Measurements from ENCODE around the gene SNX9. TPM values are rescaled to one million over a fixed set of nuclear protein-coding genes. Genes with fewer than 3 reads are reported as not detected.

Gene SNX9
- total RNA-seq, 1 experiment from 2014 or later: 33.1 TPM

DNA sequence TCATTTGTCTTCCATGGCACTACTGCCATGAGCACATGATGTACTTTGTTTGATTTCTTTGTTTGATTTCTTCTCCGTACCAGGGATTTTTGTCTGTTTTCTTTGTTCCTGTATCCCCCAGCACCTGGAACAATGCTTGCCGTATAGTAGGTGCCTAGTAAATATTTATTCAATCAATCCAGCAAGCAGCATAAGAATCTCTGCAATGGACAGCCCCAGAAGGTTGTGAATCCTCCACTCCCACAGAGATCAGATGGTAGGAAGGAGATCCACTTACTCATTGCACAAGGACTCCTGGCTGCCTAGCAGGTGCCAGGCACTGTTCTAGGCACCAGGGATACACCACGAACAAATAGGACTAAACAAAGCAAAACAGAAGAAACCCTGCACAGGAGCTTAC lies 151.9 kb downstream of the SNX9 start:
- peaks cover 18% of the 10 kb centered on the region for H3K27me3 Mint-ChIP-seq (ENCODE audit: insufficient read depth, unreplicated experiment)
- TF ChIP-seq, protein P1, sequence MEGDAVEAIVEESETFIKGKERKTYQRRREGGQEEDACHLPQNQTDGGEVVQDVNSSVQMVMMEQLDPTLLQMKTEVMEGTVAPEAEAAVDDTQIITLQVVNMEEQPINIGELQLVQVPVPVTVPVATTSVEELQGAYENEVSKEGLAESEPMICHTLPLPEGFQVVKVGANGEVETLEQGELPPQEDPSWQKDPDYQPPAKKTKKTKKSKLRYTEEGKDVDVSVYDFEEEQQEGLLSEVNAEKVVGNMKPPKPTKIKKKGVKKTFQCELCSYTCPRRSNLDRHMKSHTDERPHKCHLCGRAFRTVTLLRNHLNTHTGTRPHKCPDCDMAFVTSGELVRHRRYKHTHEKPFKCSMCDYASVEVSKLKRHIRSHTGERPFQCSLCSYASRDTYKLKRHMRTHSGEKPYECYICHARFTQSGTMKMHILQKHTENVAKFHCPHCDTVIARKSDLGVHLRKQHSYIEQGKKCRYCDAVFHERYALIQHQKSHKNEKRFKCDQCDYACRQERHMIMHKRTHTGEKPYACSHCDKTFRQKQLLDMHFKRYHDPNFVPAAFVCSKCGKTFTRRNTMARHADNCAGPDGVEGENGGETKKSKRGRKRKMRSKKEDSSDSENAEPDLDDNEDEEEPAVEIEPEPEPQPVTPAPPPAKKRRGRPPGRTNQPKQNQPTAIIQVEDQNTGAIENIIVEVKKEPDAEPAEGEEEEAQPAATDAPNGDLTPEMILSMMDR (IDR thresholded peaks at IDR 0.05; ENCODE audit: unreplicated experiment): no peak
- H3K27ac Mint-ChIP-seq (ENCODE audit: low read depth, unreplicated experiment): no peak overlapping the region
- DNase-seq (ENCODE audit: unreplicated experiment): no peak
- no peaks in the 10 kb centered on the region for H3K36me3 Mint-ChIP-seq (ENCODE audit: insufficient read depth, unreplicated experiment)
- no peaks in the 10 kb centered on the region for H3K9me3 Mint-ChIP-seq (ENCODE audit: unreplicated experiment)
- peaks cover 8% of the 10 kb centered on the region for H3K4me1 Mint-ChIP-seq (ENCODE audit: insufficient read depth, unreplicated experiment)
- BruUV-seq (replicated peaks): no TSS peak
- no peak overlapping the region for H3K4me3 Mint-ChIP-seq (ENCODE audit: unreplicated experiment)
- ChIA-PET CTCF (no interaction called here), POLR2A (no interaction called here)
- intact Hi-C loops (cut with micrococcal nuclease): no loop called here

DNA sequence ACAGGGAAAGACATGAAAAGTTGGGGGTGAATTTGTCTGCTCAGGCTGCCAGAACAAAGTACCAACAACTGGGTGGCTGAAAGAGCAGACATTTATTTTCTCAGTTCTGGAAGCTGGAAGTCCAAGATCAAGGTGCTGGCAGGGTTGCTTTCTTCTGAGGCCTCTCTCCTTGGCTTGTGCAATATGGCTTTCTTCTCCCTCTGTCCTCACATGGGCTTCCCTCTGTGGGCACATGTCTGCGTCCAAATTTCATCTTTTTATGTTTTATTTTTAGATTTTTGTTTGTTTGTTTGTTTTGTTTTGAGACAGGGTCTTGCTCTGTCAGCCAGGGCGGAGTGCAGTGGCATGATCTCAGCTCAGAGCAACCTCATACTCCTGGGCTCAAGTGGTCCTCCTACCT lies 152.4 kb downstream of the SNX9 start:
- Mint-ChIP-seq H3K4me3 (ENCODE audit: unreplicated experiment) (no peak overlapping the region), H3K36me3 (ENCODE audit: insufficient read depth, unreplicated experiment) (no peaks in the 10 kb centered on the region), H3K9me3 (ENCODE audit: unreplicated experiment) (no peaks in the 10 kb centered on the region), H3K27ac (ENCODE audit: low read depth, unreplicated experiment) (no peak overlapping the region), H3K27me3 (ENCODE audit: insufficient read depth, unreplicated experiment) (peaks cover 14% of the 10 kb centered on the region), H3K4me1 (ENCODE audit: insufficient read depth, unreplicated experiment) (peaks cover 8% of the 10 kb centered on the region)
- DNase-seq (ENCODE audit: unreplicated experiment): no peak
- BruUV-seq (replicated peaks): no TSS peak
- TF ChIP-seq, protein P1 (IDR thresholded peaks at IDR 0.05; ENCODE audit: unreplicated experiment): no peak
- ChIA-PET POLR2A (no interaction called here), CTCF (interaction anchor here (1.2 kb wide), 1 partner anchor 96 kb away, joined by 3 read pairs; no protein-coding TSS in a partner anchor)
- intact Hi-C loops (cut with micrococcal nuclease): no loop called here

DNA sequence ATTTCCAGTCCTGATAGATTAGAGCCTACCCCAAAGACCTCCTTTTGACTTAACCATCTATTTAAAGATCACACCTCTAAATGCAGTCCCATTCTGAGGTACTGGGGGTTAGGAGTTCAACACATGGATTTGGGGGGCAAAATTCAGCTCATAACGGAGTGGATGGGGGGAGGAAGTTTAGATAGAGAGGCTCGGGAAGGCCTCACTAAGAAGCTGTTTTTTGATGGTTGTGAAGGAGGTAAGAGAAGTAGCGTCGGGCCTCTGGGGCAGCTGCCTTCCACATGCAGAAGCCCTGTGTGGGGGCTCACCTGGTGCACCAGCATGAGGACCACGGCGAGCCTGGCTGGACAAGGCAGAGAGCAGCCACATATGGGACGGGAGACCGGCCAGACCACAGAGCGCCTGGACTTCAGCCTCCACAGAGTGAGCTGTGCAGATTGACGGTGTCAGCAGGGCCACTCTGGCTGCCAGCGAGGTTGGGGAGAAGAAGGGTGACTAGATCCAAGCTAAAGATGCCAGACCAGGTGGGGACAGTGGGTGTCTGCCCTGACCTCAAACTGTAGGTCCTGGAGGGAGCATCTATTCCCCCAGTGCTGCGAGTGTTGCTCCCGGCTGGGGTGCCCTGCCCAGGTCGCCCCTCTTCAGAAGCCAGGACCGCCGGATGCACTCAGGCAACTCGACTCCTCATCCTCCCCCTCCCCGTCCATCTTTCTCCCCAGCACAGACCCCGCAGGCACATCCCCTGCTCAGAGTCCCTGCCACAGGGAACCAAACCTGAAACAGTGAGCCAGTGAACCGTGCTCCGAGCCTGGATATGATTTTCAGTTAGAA lies 153.5 kb downstream of the SNX9 start:
- intact Hi-C loops (cut with micrococcal nuclease): no loop called here
- H3K4me1 Mint-ChIP-seq (ENCODE audit: insufficient read depth, unreplicated experiment): peaks cover 8% of the 10 kb centered on the region
- TF ChIP-seq, protein P1 (IDR thresholded peaks at IDR 0.05; ENCODE audit: unreplicated experiment): no peak
- H3K4me3 Mint-ChIP-seq (ENCODE audit: unreplicated experiment): no peak overlapping the region
- POLR2A ChIA-PET: no interaction called here
- no peak for DNase-seq (ENCODE audit: unreplicated experiment)
- no peaks in the 10 kb centered on the region for H3K9me3 Mint-ChIP-seq (ENCODE audit: unreplicated experiment)
- CTCF ChIA-PET: interaction anchor here (0.5 to 1.2 kb wide), 4 partner anchors 17 to 141 kb away, joined by 3 read pairs; no protein-coding TSS in a partner anchor
- BruUV-seq (replicated peaks): no TSS peak
- no peak overlapping the region for H3K27ac Mint-ChIP-seq (ENCODE audit: low read depth, unreplicated experiment)
- peaks cover 3% of the 10 kb centered on the region for H3K27me3 Mint-ChIP-seq (ENCODE audit: insufficient read depth, unreplicated experiment)
- no peaks in the 10 kb centered on the region for H3K36me3 Mint-ChIP-seq (ENCODE audit: insufficient read depth, unreplicated experiment)

DNA sequence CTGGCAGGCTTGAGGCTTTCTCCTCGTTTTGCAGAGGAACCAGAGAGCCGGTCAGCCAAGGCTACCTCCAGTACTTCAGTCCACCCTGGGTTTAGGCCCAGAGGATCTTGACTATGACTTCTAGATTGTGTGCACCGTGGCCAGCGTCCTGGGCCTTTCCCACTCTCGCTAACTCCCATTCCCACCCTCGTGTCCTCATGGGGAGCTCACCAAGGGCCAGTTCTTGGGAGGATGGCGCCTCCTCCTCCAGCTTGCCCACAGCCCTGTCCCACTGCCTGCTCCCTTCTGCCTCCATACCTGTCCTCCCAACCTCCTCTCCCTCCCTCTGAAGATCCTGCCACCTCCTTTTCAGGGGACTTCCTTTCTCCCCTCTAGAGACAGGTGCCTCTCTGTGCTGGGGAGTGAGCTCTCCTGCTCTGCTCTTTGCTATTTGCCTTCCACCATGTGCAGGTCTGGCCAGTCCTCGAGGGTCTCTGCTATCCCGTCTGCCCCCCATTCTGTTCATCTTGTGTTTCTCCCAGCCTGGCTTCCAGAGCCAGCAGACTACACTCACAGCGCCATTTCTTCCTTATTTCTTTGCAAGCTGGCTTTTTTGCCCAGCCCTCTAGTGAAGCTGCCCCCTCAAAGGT lies 154.2 kb downstream of the SNX9 start:
- no peaks in the 10 kb centered on the region for H3K9me3 Mint-ChIP-seq (ENCODE audit: unreplicated experiment)
- TF ChIP-seq, protein P1 (IDR thresholded peaks at IDR 0.05; ENCODE audit: unreplicated experiment): no peak
- no peak overlapping the region for H3K4me3 Mint-ChIP-seq (ENCODE audit: unreplicated experiment)
- BruUV-seq (replicated peaks): no TSS peak
- no peaks in the 10 kb centered on the region for H3K36me3 Mint-ChIP-seq (ENCODE audit: insufficient read depth, unreplicated experiment)
- ChIA-PET POLR2A (no interaction called here), CTCF (interaction anchor here (0.5 to 0.6 kb wide), 2 partner anchors 16 to 101 kb away, joined by 3 read pairs; no protein-coding TSS in a partner anchor)
- no peaks in the 10 kb centered on the region for H3K27me3 Mint-ChIP-seq (ENCODE audit: insufficient read depth, unreplicated experiment)
- intact Hi-C loops (cut with micrococcal nuclease): no loop called here
- H3K27ac Mint-ChIP-seq (ENCODE audit: low read depth, unreplicated experiment): no peak overlapping the region
- DNase-seq (ENCODE audit: unreplicated experiment): no peak
- peaks cover 8% of the 10 kb centered on the region for H3K4me1 Mint-ChIP-seq (ENCODE audit: insufficient read depth, unreplicated experiment)

Measured in MCF 10A (cell line).